ENCODE measurements around the gene RFFL.

RFFL gene, protein sequence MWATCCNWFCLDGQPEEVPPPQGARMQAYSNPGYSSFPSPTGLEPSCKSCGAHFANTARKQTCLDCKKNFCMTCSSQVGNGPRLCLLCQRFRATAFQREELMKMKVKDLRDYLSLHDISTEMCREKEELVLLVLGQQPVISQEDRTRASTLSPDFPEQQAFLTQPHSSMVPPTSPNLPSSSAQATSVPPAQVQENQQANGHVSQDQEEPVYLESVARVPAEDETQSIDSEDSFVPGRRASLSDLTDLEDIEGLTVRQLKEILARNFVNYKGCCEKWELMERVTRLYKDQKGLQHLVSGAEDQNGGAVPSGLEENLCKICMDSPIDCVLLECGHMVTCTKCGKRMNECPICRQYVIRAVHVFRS

GRCh38 chr17:35063514-35064223 is at the start of gene RFFL:
Gene RFFL, minus strand, starts transcription at chr17:35063707. Its CDS starts 37,154 bp downstream, at chr17:35026553.
- Histone ChIP-seq H3K4me3 (ENCODE audit: low read depth, low read length) (peak within 1 kb of the TSS; percentile 22), H3K9me3 (ENCODE audit: control insufficient read depth, insufficient read depth, low read depth, low read length) (no peaks in the 10 kb centered on the region), H3K27ac (ENCODE audit: extremely low read depth, low read depth, low read length) (peak within 1 kb of the TSS; percentile 77), H3K36me3 (ENCODE audit: control insufficient read depth in 2 of 2, insufficient read depth in 1 of 2, low read length in 2 of 2) (no peaks in the 10 kb centered on the region), H3K4me1 (ENCODE audit: control insufficient read depth, insufficient read depth, low read length) (peaks cover 17% of the 10 kb centered on the region)
- CTCF ChIA-PET, result interaction anchor here (0.8 to 3.3 kb wide), 9 partner anchors 11 to 521 kb away, joined by 3 to 18 read pairs (median 3); partner anchors contain the start of gene RAD51D
- POLR2A ChIA-PET, result interaction anchor here (0.6 to 1.8 kb wide), 13 partner anchors 17 to 745 kb away, joined by 3 to 8 read pairs (median 4); partner anchors contain the start of gene TAF15
- TF ChIP-seq ZNF292 (tag by site-specific recombination; IDR thresholded peaks at IDR 0.05; ENCODE audit: borderline replicate concordance, low read depth), result no peak
- TF ChIP-seq ZNF324 (tag by site-specific recombination; IDR thresholded peaks at IDR 0.05), result peak; percentile 51; the same call in 1 of the 2 replicates
- TF ChIP-seq ZBTB8A (tag by site-specific recombination; IDR thresholded peaks at IDR 0.05), result peak; percentile 82
- TF ChIP-seq TCF7L2 (IDR thresholded peaks at IDR 0.05; ENCODE audit: borderline replicate concordance, low read depth, low read length), result peak; percentile 96
- TF ChIP-seq, protein P1, sequence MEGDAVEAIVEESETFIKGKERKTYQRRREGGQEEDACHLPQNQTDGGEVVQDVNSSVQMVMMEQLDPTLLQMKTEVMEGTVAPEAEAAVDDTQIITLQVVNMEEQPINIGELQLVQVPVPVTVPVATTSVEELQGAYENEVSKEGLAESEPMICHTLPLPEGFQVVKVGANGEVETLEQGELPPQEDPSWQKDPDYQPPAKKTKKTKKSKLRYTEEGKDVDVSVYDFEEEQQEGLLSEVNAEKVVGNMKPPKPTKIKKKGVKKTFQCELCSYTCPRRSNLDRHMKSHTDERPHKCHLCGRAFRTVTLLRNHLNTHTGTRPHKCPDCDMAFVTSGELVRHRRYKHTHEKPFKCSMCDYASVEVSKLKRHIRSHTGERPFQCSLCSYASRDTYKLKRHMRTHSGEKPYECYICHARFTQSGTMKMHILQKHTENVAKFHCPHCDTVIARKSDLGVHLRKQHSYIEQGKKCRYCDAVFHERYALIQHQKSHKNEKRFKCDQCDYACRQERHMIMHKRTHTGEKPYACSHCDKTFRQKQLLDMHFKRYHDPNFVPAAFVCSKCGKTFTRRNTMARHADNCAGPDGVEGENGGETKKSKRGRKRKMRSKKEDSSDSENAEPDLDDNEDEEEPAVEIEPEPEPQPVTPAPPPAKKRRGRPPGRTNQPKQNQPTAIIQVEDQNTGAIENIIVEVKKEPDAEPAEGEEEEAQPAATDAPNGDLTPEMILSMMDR (tag by site-specific recombination; IDR thresholded peaks at IDR 0.05), result peak; percentile 69; the same call in 1 of the 2 replicates
- TF ChIP-seq EGR2 (tag by site-specific recombination; IDR thresholded peaks at IDR 0.05; ENCODE audit: low read depth), result no peak
- no peak for TF ChIP-seq ZNF140 (tag by site-specific recombination; IDR thresholded peaks at IDR 0.05)
- no peak for TF ChIP-seq ZNF473 (tag by site-specific recombination; IDR thresholded peaks at IDR 0.05)
- TF ChIP-seq ZFHX2 (tag by site-specific recombination; conservative IDR thresholded peaks at IDR 0.05), result no peak
- TF ChIP-seq ZNF510 (tag by site-specific recombination; IDR thresholded peaks at IDR 0.05; ENCODE audit: insufficient replicate concordance), result no peak
- TF ChIP-seq IKZF3 (tag by site-specific recombination; IDR thresholded peaks at IDR 0.05), result peak; percentile 94
- TF ChIP-seq REPIN1 (tag by site-specific recombination; IDR thresholded peaks at IDR 0.05; ENCODE audit: low read depth), result no peak
- no peak for TF ChIP-seq SCRT1 (tag by site-specific recombination; IDR thresholded peaks at IDR 0.05; ENCODE audit: borderline replicate concordance)
- peak; percentile 95 for TF ChIP-seq ZNF561 (tag by site-specific recombination; IDR thresholded peaks at IDR 0.05; ENCODE audit: borderline replicate concordance)
- no peak for TF ChIP-seq ZNF16 (tag by site-specific recombination; IDR thresholded peaks at IDR 0.05; ENCODE audit: low read depth)
- peak; percentile 86 for TF ChIP-seq INSM2 (tag by site-specific recombination; IDR thresholded peaks at IDR 0.05)
- TF ChIP-seq MEIS1 (CRISPR knock-in tag; IDR thresholded peaks at IDR 0.05; ENCODE audit: borderline replicate concordance), result no peak
- TF ChIP-seq, protein P2, sequence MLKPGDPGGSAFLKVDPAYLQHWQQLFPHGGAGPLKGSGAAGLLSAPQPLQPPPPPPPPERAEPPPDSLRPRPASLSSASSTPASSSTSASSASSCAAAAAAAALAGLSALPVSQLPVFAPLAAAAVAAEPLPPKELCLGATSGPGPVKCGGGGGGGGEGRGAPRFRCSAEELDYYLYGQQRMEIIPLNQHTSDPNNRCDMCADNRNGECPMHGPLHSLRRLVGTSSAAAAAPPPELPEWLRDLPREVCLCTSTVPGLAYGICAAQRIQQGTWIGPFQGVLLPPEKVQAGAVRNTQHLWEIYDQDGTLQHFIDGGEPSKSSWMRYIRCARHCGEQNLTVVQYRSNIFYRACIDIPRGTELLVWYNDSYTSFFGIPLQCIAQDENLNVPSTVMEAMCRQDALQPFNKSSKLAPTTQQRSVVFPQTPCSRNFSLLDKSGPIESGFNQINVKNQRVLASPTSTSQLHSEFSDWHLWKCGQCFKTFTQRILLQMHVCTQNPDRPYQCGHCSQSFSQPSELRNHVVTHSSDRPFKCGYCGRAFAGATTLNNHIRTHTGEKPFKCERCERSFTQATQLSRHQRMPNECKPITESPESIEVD (tag by site-specific recombination; IDR thresholded peaks at IDR 0.05), result peak; percentile 68
- peak; percentile 81 for TF ChIP-seq WT1 (tag by site-specific recombination; IDR thresholded peaks at IDR 0.05)
- peak; percentile 95 for TF ChIP-seq ZNF600 (tag by site-specific recombination; IDR thresholded peaks at IDR 0.05)
- peak; percentile 89 for TF ChIP-seq ZBTB17 (tag by site-specific recombination; IDR thresholded peaks at IDR 0.05)
- TF ChIP-seq ZNF530 (tag by site-specific recombination; IDR thresholded peaks at IDR 0.05; ENCODE audit: low read depth), result no peak
- TF ChIP-seq KLF7 (tag by site-specific recombination; IDR thresholded peaks at IDR 0.05; ENCODE audit: borderline replicate concordance), result no peak
- TF ChIP-seq ZNF335 (tag by site-specific recombination; conservative IDR thresholded peaks at IDR 0.05), result peak; percentile 76
- no peak for TF ChIP-seq ZSCAN4 (tag by site-specific recombination; IDR thresholded peaks at IDR 0.05)
- TF ChIP-seq ZNF394 (tag by site-specific recombination; IDR thresholded peaks at IDR 0.05; ENCODE audit: borderline replicate concordance), result peak; percentile 51; the same call in 1 of the 2 replicates
- TF ChIP-seq, protein P3, sequence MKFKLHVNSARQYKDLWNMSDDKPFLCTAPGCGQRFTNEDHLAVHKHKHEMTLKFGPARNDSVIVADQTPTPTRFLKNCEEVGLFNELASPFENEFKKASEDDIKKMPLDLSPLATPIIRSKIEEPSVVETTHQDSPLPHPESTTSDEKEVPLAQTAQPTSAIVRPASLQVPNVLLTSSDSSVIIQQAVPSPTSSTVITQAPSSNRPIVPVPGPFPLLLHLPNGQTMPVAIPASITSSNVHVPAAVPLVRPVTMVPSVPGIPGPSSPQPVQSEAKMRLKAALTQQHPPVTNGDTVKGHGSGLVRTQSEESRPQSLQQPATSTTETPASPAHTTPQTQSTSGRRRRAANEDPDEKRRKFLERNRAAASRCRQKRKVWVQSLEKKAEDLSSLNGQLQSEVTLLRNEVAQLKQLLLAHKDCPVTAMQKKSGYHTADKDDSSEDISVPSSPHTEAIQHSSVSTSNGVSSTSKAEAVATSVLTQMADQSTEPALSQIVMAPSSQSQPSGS (tag by site-specific recombination; IDR thresholded peaks at IDR 0.05; ENCODE audit: low read depth), result peak; percentile 87
